HG03097 (cell line): ENCODE results near the gene SIRT1.
A peak's percentile ranks its signal among the peaks of the same experiment; 100 is the strongest.
"Not testable (repeated sequence)": the region's sequence is repeated elsewhere in the genome, so short reads cannot be mapped to it uniquely, and the experiment has no call there.

Source experiments
- ATAC-seq: cut with Tn5 transposase; IDR thresholded peaks from one replicate; pipeline ENCODE4 v1.9.1; 2021; ENCODE audit not compliant: unreplicated experiment, low FRiP score

SIRT1 gene

DNA sequence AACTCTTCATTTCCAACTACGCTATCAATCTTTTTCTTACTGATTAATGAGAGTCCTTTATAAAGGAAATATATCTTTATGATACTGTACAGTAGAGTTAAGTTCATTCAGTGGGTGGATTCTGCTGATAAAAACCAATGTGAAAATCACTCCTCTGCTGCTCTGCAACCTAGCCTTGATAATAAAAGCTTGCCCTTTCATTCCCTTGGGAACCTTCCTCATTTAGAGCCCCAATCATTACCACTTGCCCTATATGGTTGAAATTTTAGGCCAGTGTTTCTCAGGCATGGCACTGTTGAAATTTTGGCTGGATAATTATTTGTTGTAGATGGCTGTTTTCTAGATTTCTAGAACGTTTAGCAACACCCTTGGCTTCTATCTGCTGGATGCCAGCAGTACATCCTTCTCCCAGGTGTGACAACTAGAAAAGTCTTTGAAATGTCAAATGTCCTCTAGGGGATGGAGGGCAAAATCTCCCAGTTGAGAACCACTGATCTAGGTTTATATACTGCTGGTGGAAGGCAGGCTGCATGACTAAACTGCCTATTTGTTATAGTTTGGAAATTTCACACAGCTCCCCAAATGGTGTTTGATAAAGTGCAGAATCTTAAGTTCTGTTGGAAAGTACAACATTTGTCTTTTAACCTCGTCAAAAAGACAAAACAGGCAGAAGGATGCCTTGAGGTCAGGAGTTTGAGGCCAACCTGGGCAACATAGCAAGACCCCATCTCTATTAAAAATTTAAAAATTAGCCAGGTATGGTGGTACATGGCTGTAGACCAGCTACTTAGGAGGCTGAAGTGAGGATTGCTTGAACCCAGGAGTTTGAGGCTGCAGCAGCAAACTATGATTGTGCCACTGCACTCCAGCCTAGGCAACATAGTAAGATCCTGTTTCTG, 8.9 kb upstream of the SIRT1 start:
- ATAC-seq, result no peak

DNA sequence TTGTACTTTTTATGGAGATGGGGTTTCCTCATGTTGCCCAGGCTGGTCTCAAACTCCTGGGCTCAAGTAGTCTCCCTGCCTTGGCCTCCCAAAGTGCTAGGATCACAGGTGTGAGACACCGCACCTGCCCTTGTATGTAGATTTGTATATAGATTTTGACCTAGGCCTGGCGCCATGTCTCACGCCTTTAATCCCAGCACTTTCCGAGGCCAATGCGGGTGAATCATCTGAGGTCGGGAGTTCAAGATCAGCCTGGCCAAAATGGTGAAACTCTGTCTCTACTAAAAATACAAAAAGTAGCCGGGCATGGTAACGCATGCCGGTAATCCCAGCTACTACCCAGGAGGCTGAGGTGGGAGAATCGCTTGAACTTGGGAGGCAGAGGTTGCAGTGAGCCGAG, 7.0 kb upstream of the SIRT1 start:
- ATAC-seq, result not testable (repeated sequence)

DNA sequence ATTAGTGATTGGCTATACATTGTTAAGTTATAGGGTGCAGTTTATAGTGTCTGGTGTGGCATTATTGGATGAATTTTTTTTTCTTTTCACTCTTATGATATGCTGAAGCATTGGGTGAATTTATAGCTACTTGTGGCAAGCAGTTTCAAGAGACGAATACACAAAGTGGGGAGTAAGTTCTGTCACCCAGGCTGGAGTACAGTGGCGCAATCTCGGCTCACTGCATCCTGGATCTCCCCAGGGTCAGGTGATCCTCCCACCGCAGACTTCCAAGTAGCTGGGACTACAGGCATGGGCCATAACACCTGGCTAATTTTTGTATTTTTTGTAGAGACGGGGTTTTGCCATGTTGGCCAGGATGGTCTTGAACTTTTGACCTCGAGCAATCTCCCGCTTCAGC, 6.3 kb upstream of the SIRT1 start:
- no peak for ATAC-seq

DNA sequence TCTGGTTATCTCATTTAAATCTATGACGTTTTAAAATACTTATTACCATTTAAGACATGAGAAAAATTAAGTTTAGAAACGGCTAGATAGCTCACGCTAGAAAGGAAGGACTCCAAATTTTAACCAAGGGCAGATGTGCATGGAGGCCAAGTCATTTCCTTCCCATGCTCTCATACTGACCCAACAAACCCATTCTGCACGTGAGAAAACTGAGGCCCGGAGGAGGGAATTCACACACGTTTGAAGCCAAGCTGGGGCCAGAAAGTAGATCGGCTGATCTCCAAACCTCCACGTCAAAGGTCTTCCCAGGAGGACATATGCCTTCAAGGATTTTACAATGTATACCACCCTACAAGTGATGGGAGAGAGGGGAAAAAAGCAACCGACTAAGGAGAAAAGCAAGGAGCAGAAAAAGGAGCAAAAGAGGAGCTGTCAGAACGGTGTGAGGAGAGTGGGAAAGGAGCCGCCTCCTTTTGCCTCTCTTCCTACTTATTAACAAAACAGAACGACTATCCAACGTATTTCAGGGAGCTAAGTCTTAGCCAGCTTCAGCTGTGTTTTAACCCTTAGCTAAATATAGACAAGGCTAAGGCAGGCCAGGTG, 645 bp upstream of the SIRT1 start:
- no peak for ATAC-seq

DNA sequence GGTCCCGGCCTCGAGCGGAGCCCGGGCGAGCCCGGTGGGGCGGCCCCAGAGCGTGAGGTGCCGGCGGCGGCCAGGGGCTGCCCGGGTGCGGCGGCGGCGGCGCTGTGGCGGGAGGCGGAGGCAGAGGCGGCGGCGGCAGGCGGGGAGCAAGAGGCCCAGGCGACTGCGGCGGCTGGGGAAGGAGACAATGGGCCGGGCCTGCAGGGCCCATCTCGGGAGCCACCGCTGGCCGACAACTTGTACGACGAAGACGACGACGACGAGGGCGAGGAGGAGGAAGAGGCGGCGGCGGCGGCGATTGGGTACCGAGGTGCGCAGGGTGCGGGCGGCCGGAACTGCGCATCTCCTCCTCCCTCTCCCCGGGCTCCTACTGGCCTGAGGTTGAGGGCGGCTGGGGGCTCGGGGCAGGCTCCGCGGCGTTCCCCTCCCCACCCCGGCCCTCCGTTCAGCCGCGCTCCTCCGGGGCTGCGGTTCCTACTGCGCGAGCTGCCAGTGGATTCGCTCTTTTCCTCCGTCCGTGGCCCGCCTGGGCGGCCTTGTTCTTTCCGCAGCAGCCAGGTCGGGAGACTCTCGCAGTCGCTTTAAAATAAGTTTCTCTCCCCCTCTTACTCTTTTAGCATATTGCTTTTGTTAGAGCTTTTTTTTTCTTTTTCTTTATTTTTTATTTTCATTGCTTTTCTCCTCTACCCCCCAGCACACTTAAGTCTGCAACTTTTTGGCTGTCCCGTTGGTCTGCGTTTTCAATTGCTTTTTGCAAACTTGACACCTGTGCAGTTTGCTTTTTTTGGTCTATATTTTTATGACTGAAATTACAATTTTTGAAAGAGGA, 600 bp downstream of the SIRT1 start:
- peak; percentile 44 for ATAC-seq

DNA sequence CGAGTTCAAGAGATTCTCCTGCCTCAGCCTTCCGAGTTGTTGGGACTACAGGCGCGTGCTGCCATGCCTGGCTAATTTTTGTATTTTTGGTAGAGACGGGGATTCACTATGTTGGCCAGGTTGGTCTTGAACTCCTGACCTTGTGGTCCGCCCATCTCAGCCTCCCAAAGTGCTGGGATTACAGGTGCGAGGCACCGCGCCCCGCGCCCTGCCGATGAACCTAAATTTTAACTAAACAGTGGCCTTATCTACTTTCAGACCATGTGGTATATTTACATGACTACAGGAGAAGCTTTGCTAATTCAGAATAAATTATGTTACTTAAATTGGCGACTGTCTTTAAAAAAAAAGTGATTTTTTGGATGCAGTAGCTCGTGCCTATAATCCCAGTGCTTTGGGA, 9.2 kb downstream of the SIRT1 start:
- no peak for ATAC-seq

DNA sequence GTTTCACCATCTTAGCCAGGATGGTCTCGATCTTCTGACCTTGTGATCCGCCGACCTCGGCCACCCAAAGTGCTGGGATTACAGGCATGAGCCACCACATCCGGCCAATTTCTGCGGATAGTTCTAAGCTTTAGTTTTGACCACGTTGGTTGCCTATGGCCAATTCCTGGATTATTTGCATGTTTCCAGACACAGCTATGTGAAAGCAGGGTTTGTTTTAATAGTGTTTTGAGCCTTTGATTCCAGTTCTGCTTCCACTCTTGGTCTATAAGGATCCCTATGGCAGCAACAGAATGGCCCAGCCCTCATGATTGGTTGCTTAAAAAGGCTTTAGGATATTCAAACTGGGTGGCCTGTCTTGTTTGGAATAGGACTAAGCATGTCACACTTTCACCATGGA, 19.1 kb downstream of the SIRT1 start:
- ATAC-seq, result no peak

DNA sequence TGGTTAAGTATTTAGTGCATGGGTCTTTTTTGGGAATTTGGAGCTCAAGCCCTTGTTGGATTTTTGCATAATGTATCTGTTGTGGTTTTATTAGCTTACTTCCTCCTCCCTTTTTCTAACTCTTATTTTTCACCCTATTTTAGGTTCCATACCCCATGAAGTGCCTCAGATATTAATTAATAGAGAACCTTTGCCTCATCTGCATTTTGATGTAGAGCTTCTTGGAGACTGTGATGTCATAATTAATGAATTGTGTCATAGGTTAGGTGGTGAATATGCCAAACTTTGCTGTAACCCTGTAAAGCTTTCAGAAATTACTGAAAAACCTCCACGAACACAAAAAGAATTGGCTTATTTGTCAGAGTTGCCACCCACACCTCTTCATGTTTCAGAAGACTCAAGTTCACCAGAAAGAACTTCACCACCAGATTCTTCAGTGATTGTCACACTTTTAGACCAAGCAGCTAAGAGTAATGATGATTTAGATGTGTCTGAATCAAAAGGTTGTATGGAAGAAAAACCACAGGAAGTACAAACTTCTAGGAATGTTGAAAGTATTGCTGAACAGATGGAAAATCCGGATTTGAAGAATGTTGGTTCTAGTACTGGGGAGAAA, 28.0 kb downstream of the SIRT1 start:
- no peak for ATAC-seq

DNA sequence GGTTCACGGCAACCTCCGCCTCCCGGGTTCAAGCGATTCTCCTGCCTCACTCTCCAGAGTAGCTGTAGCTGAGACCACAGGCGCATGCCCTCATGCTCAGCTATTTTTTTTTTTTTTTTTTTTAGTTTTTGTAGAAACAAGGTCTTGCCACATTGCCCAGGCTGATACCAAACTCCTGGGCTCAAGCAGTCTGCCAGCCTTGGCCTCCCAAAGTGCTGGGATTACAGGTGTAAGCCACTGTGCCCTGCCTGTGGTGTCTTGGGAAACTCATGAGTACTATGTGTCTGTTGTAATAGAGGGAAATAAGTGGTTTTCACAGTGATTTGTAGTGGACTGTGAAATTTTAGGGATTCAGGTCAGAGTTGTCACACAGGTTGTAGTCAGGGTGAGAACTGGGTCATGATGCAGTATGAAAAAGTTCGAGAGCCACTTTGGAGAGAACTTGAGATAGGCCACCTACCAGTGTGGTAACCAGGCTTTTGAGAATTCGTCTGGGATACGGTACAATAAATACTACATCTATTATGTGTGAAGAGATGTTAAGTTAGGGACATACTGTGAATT, 30.4 kb downstream of the SIRT1 start:
- ATAC-seq, result no peak

DNA sequence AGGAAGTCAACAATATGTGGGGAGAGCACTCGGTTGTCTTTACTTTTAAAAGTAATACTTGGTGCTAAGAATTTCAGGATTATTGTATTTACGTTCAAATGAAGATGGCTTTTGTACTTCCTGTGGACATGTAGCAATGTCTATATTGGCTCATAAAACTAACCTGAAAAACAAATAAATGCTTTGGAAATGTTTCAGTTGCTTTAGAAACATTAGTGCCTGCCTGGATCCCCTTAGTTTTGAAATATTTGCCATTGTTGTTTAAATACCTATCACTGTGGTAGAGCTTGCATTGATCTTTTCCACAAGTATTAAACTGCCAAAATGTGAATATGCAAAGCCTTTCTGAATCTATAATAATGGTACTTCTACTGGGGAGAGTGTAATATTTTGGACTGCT, 32.7 kb downstream of the SIRT1 start:
- ATAC-seq, result no peak

DNA sequence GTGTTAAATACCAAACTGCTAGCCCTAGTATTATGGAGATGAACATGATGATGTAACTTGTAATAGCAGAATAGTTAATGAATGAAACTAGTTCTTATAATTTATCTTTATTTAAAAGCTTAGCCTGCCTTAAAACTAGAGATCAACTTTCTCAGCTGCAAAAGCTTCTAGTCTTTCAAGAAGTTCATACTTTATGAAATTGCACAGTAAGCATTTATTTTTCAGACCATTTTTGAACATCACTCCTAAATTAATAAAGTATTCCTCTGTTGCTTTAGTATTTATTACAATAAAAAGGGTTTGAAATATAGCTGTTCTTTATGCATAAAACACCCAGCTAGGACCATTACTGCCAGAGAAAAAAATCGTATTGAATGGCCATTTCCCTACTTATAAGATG, 33.2 kb downstream of the SIRT1 start:
- ATAC-seq, result no peak

DNA sequence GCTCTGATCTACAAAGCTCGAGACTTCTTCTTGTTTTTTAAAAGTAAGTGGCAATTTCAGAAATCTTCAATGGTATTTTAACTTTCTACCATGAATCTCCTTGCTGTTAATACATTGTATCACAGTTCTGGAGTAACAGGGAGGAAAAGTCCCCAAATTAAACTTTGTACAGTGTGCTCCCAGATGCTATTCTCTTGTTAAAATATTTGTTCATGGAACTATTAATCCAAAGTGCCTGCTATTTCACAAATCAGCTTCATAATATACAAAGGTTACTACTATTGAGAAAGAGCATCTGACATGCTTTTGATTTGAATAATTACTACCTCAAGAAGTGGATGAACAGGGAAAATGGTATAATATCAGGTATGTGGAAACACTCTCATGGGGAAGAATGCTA, 36.6 kb downstream of the SIRT1 start:
- no peak for ATAC-seq

DNA sequence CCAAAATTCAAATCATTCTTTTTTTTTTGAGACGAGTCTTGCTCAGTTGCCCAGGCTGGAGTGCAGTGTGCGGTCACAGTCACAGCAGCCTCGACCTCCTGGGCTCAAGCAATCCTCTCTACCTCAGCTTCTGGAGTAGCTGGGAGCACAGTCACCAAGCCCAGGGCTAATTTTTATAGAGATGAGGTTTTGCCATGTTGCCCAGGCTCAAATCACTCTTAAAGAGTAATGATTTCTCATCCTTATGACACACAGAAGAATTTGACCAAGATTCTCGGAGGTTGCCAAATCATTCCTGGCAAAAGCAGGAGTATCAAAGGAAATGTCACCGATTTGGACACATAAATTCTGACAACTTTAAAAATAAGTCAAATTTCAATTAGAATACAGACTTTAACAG, 39.1 kb downstream of the SIRT1 start:
- ATAC-seq, result no peak

DNA sequence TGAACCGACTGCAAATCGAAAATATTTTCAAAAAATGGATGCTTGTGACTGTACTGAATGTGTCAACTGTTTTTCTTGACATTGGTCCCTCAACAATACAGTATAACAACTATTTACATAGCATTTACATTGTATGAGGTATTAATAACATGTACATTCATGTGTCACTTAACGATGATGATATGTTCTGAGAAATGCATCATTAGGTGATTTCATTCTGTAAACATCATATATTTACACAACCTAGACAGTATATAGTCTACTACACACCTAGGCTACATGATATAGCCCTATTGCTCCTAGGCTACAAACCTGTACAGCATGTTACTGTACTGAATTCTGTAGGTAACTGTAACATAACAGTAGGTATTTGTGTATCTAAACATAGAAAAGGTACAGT, 39.7 kb downstream of the SIRT1 start:
- no peak for ATAC-seq

DNA sequence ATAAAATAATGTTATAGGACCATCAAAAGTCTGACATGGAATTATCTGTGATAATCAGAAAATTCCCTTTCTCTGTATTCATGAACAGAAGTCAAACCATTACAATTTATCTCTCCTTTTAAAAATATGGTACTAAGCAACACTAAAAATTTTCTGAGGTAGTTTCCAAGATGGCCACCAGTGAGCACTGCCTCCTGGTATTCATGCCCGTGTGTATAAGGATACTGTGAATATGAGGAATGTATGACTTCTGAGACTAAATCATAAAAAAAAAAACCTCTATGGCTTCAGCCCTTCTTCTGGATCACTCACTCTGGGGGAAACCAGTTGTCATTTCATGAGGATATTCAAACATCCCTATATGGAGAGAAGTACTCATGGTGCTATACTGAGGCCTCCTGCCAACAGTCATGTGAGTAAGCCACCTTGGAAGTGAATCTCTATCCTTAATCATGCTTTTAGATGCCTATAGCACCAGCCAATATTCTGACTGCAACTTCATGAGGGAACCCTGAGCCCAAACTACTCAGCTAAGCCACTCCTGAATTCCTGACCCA, 41.1 kb downstream of the SIRT1 start:
- no peak for ATAC-seq

DNA sequence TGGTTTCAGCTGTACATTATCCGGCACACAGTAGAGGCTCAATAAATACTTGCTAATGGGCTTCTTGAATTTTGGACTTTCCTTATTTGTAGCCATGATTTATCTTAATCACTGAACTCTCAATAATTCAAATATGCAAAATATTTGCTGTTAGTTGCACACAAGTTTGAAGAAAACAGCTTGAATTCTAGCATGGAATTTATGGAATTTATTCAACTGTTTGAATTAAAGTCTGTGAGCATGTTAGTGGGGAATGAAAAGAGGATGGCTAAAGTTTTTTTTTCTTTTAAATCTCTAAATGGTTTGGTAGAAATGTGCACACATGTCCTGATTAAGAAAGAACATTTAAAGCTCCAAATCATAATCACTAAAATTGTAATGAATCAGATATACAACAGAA, 42.5 kb downstream of the SIRT1 start:
- no peak for ATAC-seq

DNA sequence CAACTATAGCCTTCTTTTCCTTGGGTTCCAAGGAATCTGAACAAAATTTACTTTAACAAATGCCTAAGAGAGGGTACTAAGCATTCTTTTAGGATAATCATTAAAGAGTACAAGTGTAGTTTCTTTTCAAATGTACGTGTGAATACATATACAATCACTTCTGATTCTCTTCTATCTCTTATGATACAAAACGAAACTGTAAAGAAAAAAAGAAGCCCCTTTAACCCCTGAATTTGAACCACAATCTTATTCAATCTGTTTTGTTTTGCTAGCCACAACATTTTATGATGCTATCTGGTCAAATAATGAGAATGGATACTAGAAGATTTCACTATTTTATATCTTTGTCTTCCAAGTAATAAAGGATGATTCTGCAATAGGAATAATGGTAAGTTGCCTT, 48.7 kb downstream of the SIRT1 start:
- no peak for ATAC-seq

DNA sequence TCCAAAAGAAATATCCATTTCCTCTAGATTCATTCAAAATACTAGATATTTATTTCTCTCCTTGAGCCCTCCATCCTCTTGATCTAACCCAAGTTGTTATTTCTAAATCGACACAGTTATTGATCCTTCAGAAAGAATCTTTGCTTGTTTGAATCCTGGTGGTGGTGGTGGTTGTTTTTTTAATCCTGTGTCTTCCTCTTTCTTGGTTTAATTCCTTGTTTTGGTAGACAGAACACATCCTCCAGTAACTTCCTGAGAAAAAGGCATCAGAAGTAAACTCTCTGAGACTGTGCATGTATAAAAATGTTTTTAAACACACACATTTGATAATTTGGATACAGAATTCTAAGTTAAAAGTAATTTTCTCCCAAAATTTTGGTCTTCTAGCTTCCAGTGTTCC, 49.9 kb downstream of the SIRT1 start:
- no peak for ATAC-seq

DNA sequence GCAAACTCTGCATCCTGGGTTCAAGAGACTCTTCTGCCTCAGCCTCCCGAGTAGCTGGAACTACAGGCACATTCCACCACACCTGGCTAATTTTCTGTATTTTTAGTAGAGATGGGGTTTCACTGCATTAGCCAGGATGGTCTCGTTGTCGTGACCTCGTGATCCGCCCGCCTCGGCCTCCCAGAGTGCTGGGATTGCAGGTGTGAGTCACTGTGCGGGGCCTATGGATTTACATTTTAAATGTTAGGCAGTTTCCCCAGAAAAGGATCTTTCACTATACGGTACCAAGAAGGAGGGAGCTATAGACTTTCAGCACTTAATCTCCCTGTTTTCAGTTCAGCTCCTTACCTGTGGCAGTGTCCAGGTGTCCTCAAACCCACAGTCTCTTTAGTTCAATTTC, 50.8 kb downstream of the SIRT1 start:
- ATAC-seq, result no peak

DNA sequence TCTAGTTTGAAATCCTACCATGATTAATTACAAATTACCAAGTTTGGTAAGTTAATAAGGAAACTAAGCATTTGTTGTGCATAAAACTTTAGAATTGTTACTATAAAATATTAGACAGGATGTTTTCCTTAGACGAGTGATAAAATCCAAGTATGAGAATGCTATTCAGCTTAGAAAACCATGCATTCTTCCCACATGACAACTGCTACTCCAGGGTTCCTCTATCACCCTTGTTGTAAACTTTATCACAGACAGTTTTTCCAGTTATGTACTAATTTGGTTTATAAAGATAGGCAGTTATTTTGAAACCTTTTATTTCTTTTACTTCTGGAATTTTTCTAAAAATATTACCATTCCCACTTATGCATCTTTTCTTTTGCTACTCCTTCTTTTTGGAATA, 52.0 kb downstream of the SIRT1 start:
- no peak for ATAC-seq
